HG03520 (cell line): ENCODE data around the gene C16orf92.
"Not testable (repeated sequence)": the region's sequence is repeated elsewhere in the genome, so short reads cannot be mapped to it uniquely, and the experiment has no call there.

Experiments
- ATAC-seq: cut with Tn5 transposase; IDR thresholded peaks from one replicate; pipeline ENCODE4 v1.9.1; 2021; ENCODE audit warnings: mild to moderate bottlenecking, moderate library complexity; ENCODE audit not compliant: unreplicated experiment

Gene C16orf92

DNA sequence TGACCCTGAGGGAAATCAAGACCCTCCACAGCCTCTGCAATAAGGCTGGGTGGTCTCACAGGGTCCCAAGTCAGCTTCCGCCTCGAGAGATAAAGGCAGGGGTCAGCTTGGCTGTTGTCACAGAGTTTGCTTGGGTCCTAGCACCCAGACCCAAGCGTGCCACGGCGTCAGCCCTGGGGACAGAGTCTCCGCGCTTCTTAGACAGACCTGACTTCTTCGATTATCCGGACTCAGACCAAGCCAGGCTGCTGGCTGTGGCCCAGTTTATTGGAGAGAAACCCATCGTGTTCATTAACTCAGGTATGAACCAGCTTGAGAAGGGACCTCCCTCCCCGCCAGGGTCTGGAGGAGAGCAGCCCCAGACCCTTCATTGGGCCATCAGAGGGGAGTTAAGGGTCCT is 588 bp downstream of the C16orf92 start:
- no peak for ATAC-seq

DNA sequence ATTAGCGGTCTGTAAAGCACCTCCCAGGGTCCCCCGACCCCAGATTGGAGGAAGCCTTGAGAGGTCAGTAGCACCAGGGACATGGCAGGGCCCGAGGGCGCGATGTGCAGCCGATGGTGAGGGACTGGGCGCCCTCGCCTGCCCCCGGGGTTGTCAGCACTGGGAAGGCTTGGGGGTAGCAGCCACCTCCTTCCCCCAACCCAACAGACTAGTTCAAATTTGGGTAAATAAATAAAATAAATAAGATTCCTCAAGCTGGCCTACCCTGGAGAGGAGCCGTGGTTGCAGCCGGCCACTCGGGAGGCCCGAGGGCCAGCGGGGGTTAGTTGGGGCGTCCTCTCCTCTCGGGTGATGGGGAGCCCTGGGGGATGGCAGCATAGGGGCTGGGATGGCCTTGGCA is 1.5 kb downstream of the C16orf92 start:
- ATAC-seq = no peak

DNA sequence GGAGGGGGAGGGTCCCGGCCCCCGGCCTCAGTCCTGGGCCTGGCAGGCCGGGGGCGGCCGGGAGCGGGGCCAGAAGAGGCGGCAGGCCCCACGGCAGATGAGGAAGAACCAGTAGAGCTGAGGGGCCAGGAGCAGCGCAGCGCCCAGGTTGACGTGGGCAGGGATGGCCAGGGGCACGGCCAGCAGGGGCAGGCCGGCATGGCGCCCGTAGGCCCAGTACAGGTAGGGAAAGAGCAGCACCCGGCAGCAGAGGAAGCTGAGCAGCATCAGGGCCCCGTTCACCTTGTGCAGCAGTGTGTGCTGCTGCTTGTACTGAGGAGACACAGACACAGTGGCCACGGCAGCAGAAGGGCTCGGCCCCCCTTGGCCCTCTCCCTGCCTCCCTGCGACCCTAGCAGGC is 2.2 kb downstream of the C16orf92 start:
- ATAC-seq = no peak

GRCh38 chr16:30025574-30025973 is 2.6 kb downstream of the C16orf92 start:
- no peak for ATAC-seq

DNA sequence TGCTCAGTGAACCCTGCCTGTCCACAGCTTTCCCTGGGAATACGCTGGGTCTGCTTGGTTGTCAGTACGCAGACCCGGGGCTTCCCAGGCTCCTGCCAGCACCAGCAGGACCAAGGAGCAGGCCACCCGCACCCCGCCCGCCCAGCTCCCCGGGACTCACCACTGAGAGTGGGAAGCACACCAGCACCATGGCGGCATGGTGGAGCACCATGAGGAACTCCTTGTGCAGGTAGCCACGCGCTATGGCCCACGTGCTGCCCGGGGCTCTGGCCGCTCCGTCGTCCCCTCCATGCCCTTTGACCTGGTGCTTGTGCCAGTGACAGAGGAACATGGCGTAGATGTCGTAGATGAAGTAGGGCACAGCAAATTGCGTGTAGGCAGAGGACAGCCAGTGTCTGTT is 3.5 kb downstream of the C16orf92 start:
- ATAC-seq = no peak

- no peak for ATAC-seq
These were observed 4.8 kb downstream of the C16orf92 start for GRCh38 chr16:30027588-30028437.

DNA sequence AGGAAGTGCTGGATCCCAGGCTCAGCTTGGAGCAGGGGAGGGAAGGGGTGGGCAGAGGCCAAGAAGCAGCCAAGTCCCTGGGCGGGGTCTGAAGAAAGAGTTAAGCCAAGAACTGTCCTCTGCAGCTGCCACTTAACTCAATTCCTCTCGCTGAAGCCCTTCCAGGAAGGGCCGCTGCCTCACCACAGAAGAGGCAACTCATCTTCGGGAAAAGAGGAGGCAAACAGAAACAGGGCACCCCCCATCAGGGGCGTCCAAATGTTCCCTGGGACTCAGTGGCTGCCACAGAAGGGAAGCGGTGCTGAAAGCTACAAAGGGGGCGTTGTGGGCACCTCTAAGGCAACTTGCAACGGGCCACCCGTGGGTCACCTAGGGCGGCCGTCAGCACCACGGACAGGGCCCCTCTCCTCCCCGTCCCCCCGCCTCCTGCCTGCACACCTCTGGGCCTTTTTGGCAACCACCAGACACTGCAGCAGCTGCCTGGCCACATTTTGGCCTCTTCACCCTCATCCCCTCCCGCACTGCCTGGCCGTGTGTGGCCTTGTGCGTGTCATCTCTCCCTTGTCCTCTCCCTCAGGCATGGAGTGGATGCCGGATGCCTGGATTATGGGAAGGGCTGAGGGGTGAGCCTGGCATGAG is 5.6 kb downstream of the C16orf92 start:
- no peak for ATAC-seq

GRCh38 chr16:30030011-30030685 is 7.2 kb downstream of the C16orf92 start:
- no peak for ATAC-seq

GRCh38 chr16:30030841-30031413 is 7.9 kb downstream of the C16orf92 start, which contains the start of gene TLCD3B:
TSS of gene TLCD3B (minus strand) at chr16:30031271. CDS start at chr16:30030527, 744 bp downstream.
- ATAC-seq = no peak

GRCh38 chr16:30031477-30031918 is 8.5 kb downstream of the C16orf92 start:
- no peak for ATAC-seq

DNA sequence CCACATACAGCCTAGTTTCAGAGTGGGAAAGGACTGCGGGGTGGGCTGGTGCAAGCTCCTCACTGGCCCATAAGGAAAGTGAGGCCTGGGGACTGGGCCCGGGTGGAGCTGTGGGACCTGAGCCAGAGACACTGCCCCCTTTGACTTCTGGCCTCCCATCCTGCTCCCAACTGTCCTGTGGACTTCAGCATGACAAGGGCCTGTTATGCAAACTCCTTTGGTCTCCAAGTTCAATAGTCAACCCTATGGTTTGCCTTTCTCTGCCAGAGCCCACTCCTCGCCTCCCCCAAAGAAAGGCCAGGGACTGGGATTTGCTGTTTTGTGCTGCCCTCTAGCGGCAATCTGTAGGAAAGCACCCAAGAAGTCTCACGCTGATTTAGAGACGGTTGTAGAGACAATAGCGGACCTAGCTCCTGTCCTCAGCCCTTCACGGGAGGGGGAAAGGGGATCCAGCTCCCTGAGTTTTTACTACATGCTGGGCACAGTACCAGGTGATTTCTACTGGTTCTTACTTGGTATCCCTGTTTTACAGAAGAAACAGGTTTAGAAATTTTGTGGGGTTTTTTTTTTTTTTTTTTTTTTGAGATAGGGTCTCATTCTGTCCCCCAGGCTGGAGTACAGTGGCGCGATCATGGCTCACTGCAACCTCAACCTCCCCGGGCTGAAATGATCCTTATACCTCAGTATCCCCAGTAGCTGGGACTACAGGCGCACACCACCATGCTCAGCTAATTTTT is 9.3 kb downstream of the C16orf92 start:
- no peak for ATAC-seq

GRCh38 chr16:30033270-30033669 is 10.3 kb downstream of the C16orf92 start:
- no peak for ATAC-seq

DNA sequence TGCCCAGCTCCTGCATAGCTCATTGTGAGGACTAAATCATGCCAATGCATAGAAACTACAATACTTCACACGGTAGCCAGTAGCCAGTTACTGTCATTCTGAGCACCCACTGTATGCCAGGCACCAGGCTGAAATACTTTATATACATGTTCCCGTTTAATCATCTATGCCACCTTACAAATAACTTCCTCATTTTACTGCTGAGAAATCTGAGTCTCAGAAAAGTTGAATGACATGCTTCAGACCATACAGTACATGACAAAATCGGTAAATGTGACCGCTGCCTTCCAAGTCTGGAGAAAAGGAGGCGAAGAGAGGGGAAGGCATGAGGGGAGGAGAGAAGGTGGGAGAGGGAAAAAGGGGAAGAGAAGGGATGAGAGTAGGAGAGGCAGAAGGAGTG is 17.2 kb downstream of the C16orf92 start:
- no peak for ATAC-seq

DNA sequence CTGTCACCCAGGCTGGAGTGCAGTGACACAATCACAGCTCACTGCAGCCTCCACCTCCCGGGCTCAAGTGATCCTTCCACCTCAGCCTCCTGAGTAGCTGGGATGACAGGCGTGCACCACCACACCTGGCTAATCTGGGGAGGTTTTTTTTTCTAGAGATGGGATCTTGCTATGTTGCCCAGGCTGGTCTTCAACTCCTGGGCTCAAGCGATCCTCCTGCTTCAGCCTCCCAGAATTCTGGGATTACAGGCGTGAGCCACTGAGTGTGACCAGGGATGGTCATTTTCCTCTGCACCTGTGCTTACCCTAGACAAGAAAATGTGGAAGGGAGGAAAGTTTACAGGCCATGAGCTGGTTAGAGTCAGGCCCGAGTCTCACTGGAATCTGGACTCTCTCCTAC is 17.7 kb downstream of the C16orf92 start:
- not testable (repeated sequence) for ATAC-seq

DNA sequence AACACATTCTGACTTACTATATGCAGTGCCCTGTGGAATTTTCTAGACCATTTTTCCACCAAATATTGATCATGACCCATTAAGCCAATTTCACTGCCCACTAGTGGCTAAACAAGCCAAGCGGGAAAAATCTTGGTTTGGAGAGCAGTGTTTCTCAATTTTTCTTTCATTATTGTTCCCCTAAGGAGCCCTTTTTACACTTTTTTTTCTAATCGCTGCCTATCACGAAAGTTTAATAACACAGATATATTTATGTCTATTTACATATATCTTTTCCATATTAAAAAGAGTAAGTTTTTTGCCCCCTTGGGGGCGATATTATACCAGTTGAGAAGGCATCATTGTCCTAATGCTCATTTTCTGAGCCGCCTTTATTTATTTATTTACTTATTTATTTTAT is 18.8 kb downstream of the C16orf92 start:
- no peak for ATAC-seq

DNA sequence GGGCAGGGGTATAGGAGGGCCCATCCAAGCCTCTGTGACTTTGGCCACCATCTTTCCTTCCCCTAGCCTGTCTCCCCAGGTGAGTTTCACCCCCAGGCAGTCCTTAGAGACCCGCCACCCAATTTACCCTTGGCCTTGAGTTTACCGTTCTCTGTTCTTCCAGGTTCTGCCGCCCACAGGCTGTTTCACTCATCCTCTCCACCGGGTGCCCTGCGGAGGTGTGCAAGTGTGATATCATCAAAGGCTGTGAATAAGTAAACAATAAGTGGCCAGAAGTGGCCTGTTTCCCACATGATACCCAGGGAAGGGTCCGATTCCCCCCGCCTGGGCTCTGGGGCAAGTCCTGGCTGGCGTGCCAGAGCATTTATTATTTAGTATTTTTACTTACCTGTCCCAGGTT is 23.2 kb downstream of the C16orf92 start:
- ATAC-seq = no peak

DNA sequence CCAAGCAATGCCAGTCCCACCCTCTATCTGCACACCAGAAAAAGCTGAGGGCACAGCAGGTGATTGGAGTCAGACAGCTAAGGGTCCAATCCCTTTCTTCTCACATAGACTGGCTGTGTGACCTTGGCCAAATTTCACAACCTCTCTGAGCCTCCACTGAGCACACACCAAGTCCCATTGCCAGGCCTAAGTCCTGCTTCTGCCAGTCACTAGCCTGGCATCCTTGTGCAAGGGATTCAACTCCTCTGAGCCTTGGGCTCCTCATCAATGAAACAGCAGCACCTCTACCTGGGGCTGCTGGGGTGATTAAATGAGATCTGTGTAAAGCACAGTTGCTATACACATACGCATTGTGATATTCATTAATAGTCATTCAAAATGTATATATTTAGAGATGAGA is 23.6 kb downstream of the C16orf92 start:
- no peak for ATAC-seq

DNA sequence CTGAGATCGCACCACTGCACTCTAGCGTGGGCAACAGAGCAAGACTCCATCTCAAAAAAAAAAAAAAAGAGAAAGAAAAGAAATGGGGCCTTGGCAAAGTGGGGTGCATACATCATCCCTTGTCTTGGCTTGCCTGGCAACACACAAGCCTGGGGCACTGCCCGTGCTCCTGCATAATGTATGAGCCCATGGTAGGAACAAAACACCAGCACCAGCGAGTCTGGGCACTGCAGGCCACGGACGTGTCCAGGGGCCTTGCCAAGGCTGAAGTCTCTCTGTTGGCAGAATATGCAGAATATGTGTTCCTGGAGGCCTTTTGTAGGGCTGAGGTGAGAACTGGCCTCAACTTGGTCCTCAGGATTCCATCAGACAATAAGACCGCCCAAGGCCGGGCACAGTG is 26.9 kb downstream of the C16orf92 start:
- no peak for ATAC-seq

- no peak for ATAC-seq
These were observed 28.5 kb downstream of the C16orf92 start for GRCh38 chr16:30051518-30051917.

- ATAC-seq = no peak
These were observed 29.8 kb downstream of the C16orf92 start for GRCh38 chr16:30052671-30053372.
